IPS DF 4.7 (cell line): ENCODE data around the gene ZSCAN21.

Experiments used
- DNase-seq: peaks from one replicate; pipeline ENCODE4 v3.0.0-alpha.2; 2013; ENCODE audit warnings: low spot score; ENCODE audit errors: extremely low read depth

The ZSCAN21 gene

DNA sequence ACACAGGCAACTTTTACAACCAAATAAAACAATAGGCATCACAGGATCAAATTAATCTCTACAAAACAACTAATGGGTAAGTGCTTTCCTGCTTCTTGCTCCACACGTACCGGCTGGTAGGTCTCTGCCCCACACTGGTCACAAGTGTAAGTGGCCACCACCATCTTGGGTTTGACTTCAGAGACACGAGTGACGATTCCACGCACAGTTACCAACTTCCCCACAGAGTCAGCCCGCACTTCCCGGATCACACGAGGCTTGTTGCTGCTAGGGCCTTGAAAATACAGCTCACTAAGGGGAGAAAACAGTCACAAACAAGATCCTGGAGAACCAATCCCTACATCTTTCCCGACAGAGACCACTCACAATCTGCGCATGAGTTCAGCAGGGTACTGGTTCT lies 49.3 kb downstream of the ZSCAN21 start:
- no peak for DNase-seq

DNA sequence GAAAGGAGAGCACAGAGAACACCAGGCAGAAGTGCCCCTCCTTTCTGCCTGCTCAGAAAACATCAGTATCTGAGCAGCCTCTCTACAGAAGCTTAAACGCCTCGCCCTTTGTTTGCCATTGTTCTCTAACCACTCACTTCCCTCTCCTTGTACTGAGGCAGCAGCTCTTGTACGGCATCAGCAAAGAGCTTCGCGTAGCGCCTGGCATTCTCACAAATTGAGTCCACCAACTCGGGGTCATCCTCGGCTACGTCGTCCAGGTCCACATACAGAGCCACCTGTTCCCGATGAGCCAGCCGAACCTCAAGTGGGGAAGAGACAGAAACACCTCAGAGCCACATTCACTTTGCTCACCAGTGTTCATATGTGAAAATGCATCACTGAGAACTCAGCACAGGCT lies 49.9 kb downstream of the ZSCAN21 start:
- DNase-seq: no peak

DNA sequence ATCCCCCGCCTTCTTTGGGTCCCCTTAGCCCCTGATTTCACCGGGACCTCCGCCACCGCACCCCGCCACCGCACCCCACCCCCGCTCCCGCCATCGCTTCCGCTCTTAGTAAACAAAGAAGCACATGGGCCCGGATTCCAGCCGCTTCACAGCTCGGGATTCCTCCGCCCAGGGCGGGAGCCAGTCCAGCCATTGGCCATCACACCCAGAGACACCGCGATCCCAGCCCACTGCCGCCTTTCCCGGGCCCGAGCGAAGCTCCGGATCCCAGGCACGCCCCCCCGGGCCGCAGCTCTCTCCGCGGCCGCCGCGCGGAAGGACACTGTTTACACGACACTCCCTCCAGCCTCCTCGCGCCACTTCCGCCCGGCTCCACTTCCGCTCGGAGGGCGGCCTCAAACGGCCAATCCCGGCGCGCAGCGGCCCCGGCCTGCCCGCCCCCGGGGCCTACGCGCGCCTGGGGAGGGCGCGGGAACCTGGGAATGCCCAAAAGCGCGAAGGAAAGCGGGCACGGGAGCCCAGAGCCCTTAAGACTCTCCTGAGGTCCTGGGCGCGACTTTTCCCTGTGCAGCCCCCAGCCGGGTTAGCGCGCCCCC lies 50.9 kb downstream of the ZSCAN21 start:
- DNase-seq: no peak

DNA sequence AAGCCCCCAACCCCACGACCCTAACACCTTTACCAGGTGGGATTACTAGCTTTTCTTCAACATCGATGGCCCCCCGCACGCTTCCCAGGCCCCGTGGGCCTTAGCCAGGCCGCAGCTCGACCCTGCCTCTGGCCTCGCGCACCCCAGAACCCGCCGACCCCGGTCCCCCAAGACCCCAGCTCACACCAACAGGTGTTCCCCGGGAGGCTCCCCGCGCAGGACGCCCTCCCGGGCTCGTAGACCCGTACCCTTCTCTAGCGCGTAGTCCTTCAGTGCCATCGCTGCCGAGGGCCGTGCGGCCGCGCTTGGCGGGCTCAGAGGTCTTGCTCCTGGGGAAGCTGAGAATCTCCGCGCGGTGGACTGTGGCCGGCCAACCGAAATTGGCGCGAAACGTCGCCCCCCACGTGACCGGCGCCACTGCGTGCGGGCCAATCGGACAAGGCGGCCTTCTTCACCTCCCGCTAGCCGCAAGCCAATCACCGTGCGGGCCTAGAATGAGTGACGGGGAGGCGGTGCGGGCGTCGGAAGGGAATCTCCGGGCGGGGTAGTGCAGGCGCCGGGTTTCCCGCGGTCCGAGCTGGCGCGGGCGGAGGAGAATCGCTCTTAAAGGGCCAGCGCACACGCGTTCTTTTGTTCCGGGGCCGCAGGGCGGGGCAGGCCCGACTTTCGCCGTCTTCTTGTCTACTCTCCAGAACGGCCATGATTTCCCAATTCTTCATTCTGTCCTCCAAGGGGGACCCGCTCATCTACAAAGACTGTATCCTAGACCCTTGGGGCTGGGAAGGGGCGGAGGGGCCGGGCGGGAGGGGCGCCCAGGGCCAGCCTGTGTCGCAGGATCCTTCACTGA lies 51.7 kb downstream of the ZSCAN21 start, which contains the start of the genes AP4M1 and MCM7:
Gene AP4M1, plus strand, starts transcription at position 628 of the 847 bp plus-strand sequence. Its CDS starts 72 bp downstream, at position 700.
Gene MCM7, minus strand, starts transcription at position 382 of the 847 bp plus-strand sequence. Its CDS starts 103 bp downstream, at position 279.
- no peak for DNase-seq

DNA sequence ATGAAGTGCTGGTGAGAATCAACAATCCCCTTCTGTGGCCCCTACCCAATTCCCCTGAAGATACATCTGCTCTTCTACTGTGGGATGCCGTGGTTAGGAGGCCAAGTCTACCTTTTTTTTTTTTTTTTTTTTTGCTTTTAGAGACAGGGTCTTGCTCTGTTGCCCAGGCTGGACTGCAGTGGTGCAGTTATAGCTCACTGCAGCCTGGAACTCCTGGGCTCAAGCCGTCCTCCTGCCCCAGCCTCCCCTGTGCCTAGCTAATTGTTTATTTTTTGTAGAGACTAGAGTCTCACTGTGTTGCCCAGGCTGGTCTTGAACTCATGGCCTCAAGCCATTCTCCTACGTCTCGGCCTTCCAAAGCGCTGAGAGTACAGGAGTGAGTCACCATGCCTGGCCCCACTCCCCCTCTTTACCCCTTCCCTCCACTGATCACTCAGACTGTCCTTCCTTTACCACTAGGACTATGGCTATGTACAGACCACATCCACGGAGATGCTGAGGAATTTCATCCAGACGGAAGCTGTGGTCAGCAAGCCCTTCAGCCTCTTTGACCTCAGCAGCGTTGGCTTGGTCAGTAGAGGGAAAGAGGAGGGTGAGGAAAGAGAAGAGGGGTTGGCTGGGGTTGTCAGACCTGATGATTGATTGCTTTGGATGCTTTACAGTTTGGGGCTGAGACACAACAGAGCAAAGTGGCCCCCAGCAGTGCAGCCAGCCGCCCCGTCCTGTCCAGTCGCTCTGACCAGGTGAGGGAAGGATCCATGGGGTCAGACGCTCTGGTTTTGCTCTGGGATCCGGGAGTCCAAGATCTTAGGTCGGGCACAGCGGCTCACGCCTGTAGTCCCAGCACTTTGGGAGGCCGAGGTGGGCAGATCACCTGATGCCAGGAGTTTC lies 53.6 kb downstream of the ZSCAN21 start:
- DNase-seq: no peak

DNA sequence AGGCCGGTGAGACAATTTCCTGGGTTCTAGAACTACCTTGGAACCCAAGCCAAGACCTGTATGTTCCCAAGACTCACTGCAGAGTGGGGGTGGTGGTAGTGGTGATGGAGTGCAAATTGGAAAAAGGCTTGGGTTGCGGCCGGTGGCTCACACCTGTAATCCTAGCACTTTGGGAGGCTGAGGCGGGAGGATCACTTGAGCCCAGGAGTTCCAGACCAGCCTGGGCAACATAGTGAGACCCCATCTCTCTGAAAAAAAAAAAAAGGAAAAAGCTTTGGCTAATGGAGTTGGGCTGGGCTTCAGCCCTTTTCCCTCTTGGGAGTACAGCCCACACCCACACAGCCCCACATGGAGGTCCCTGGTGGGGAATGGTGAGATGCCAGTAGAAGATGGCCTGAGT lies 56.0 kb downstream of the ZSCAN21 start:
- DNase-seq: no peak

DNA sequence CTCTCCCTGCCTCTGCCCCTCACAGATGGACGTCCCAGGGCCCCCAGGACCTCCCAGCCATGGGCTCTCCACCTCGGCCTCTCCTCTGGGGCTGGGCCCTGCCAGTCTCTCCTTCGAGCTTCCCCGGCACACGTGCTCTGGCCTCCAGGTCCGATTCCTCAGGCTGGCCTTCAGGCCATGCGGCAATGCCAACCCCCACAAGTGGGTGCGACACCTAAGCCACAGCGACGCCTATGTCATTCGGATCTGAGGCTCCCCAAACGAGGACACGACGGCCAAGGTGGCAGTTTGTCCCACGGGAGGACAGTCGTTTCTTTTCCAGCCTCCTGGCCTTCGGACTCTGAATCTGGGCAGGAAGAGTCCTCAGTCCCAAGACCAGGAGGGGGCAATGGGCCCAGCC lies 57.1 kb downstream of the ZSCAN21 start:
- DNase-seq: no peak

DNA sequence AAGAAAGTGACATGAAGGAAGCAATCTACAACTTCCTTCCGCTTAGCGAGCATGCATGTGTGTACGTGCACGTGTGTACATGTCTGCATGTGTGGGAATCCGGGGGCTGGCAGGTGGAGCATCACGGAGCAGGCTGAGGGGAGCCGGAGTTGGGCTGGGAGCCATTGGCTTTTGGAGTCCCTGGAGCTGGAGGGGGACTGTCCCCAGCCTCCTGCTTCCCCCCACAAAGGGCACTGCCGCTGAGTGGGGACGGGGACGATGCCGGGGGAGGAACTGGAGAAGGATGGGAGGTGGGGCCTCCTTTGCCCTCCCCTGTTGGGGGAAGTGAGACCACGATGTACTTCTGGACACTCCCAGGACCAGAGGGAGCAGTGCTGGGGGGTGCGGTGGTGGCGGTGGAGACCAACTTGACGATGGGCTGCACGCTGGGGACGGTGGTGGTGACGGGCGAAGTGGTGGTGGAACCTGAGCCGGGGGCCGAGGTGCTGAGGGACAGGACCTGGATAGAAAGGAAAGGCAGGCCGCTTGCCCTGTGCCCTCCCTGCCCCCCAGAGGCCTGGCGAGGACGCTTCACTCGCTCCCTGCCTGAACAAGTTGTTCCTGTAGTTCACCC lies 57.7 kb downstream of the ZSCAN21 start:
- no peak for DNase-seq

DNA sequence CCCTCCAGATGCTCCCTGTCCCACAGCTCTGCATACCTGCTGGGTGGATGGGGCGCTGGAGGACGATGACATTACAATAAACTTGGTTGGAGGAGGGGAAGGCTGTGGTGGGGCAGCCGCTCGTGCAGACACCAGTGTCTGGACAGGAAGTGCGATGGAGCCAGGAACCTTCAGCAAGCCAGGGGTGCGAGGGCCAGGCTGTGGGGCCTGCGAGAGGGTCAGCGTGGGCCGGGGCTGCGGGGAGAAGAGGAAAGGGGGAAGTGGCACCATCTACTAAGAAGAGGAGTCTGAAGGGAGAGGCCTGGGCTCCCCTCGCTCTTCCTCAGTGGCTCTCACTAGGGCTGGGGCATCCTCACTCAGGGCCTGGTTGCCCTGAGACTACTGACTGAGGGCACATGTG lies 58.3 kb downstream of the ZSCAN21 start:
- no peak for DNase-seq

DNA sequence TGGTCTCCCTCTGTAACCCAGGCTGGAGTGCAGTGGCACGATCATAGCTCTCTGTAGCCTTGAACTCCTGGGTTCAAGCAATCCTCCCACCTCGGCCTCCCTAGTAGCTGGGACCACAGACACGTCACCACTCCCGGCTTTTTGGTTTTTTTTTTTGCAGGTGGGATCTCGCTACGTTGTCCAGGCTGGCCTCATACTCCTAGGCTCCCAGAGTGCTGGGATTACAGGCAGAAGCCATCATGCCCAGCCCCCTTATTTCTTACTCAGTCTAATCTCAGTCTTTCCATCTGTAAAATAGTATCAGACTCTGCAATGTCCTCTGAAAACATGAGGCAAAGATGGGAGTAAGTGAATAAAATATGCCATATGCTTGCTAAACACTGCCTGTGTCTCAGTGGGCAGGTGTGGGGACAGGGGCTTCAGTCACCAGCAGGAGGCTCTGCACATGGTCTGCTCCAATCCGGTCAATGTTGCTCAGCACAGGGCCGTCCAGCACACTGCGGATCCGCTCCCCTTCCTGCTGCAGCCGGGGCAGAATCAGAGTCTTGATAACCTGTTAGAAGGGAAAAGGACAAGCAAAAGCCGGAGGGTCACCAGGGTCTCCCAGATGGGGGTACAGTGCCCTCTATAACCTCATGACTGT lies 60.1 kb downstream of the ZSCAN21 start:
- DNase-seq: no peak

DNA sequence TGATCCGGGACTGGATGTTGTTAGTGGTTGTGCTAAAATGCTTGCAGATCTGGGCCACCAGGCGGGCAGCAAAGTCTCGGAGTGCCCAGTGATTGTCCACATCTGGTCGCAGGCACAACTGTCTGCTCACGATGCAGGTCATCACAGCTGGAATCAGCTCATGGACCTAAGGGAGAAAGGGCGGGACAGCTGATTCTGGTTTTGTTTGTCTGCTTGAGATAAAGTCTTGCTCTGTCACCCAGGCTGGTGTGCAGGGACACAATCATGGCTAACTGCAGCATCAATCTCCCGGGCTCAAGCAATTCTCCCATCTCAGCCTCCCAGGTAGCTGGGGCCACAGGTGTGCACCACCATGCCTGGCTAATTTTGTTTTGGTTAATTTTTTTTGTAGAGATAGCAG lies 61.6 kb downstream of the ZSCAN21 start:
- DNase-seq: no peak

DNA sequence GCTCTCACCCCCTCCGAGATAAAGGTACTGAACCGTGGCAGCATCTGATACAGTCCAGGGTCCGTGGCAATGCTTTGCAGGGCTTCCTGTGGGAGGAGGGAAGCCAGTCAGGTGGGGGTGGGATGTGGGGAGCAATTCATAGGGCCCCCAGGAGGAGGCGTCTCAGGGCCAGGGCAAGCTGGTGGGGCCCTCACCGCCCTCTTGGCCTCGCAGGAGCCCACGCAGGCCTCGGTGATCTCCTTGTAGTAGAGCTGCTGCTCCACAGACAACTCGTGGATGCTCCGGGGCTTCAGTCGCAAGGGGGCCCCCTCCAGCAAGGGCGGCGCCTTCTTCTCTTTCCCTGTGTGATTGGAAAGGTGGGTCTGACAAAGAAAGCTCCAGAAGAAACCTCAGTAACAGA lies 62.3 kb downstream of the ZSCAN21 start:
- no peak for DNase-seq
